ENCODE results near the gene C19orf81. TPM values are rescaled to one million over a fixed set of nuclear protein-coding genes. Genes with fewer than 3 reads are reported as not detected.
A peak's percentile ranks its signal among the peaks of the same experiment; 100 is the strongest.

The C19orf81 gene
- total RNA-seq, 1 donor from 2014 or later: not detected

DNA sequence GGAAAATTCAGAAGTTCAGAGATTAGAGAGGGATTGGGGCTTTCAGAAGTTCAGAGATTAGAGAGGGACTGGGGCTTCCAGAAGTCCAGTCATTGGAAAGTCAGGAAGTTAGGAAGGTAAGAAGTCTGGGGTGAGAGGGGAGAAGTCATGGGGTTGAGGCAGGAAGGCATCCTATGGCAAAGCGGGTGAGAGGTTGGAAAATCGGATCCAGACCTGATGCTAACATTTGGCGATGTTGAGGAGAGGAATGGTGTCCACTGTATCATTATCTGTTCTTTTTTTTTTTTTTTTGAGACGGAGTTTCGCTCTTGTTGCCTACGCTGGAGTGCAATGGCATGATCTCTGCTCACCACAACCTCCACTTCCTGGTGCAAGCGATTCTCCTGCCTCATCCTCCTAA, 20.7 kb upstream of the C19orf81 start:
- ATAC-seq (no peak), DNase-seq (ENCODE audit: low spot score) (no peak)

DNA sequence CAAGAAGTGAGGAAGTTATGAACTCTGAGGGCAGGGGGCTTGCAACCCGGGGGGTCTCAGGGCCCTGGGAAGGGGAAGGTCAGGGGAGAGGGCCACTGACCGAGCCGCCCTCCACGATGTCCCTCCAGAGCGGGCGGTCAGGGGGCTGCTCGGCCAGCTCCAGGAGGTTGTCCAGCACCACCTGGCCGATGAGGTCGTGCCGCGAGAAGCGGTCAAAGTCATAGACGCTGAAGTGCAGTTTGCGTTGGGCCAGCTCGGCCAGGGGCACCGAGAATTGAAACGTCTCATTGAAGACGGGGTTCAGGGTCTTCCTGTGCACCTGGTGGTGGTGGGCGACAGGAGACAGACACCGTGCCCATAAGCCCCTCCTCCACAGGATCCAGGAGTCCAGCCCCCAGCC, 20.1 kb upstream of the C19orf81 start:
- DNase-seq (ENCODE audit: low spot score) (no peak), ATAC-seq (no peak)

- no peak for ATAC-seq
- DNase-seq (ENCODE audit: low spot score): no peak
Measured at GRCh38 chr19:50629801-50630200, 19.4 kb upstream of the C19orf81 start.

DNA sequence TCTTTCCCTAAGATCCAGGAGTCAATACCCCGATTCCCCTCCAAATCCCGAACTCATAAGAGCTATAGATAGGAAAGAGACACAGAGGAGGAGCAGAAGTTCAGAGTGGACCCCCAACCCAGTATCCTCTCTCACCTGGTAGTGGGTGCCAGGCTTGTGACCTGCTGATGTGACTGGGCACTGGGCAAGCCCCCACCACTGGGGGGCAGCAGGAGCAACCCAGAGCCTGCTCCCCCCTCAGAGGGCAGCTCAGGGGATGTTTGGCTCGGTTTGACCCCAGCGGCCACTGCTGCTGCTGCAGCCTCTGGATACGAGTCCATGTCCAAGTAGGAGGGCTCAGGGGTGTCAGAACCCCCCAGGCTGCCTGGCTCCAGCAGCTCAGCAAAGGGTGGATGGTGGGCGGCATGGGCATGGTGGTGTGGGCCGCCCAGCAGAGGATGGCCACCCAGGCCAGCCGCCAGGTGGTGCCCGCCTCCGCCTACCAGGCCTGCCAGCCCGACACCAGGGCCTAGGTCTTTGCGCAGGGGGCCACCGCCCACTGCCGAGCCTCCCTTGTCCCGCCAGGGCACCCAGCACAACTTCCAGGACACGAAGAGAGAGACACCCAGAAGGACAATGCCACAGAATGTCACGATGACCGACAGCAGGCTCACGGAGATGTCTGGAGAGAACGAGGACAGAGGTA, 17.0 kb upstream of the C19orf81 start:
- ATAC-seq: no peak
- no peak for DNase-seq (ENCODE audit: low spot score)

DNA sequence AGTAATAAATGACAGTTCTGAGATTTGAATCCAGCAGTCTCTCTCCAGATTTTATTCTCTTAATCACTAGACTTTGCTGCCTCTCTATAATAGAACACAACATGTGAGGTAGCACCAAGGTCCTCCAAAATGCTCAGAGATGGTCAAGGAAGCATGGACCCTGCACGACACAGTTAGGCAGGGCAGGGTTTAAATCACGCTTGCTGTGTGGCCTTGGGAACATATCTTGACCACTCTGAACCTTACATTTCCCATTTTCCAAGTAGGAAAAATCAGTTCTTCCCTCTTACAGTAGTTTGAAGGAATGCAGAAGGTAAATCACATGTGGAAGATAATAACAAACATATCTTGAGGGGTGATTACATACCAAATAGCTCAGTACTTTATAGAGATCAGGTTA, 15.9 kb upstream of the C19orf81 start:
- no peak for ATAC-seq
- no peak for DNase-seq (ENCODE audit: low spot score)

- DNase-seq (ENCODE audit: low spot score): no peak
Measured at GRCh38 chr19:50633973-50634372, 15.3 kb upstream of the C19orf81 start.

GRCh38 chr19:50636317-50637085, 12.7 kb upstream of the C19orf81 start:
- ATAC-seq (no peak), DNase-seq (ENCODE audit: low spot score) (no peak)

More at GRCh38 chr19:50633973-50634372, 15.3 kb upstream of the C19orf81 start:
- ATAC-seq: no peak

- no peak for ATAC-seq
- no peak for DNase-seq (ENCODE audit: low spot score)
Measured at GRCh38 chr19:50638600-50638999, 10.6 kb upstream of the C19orf81 start.

DNA sequence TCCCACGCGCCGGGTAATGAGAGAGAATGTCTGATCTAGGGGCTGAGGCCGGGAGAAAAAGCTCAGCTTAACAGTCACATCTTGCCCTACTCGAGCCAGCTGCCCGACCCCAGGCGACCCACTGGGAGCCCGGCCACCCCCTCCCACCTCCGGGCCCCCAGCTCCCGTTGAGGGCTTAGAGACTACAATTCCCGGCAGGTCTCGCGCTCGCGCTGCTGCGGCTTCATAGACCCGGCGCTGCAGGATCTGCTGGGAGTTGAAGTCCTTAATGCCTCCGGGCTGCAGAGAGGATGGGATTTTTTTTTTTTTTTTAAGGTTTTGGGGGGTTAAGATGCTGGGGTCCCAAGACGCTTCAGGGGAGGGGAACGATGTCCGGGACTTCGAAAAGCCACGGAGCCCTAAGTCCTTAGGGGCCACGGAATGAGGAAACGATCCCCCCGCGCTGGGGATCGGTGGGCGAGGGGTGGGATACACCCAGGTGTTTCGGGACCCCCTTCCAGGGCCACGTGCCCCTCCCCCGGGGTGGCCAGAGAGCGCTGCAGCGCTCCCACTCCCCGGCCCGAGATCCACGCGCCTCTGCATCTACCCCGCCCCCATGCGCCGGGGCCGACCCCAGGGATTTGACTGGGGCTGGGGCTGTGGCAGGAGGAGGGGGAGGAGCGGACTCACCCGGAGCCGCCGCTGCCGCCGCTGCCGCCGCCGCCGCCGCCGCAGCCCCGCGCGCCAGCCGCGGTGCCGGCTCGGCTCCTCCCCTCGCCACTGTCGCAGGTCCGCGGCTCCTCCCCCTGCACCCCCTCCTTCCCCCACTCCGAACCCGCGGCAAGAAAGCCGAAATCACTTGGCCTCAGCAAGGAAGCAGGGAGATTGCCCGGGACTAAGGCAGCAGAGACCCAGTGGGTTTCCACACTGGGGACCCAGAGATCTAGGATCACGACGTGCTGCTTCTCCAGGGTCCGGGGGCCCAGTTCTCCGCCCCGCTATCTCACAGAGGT, 9.8 kb upstream of the C19orf81 start, which contains the start of gene SYT3:
Gene SYT3, minus strand, starts transcription at position 761 of the 992 bp plus-strand sequence. CDS start 2,470 bp downstream, outside the sequence.
- peak; percentile 54 for ATAC-seq
- DNase-seq (ENCODE audit: low spot score): no peak

- DNase-seq (ENCODE audit: low spot score): no peak
- ATAC-seq: no peak
Measured at GRCh38 chr19:50640368-50640767, 8.9 kb upstream of the C19orf81 start.

- DNase-seq (ENCODE audit: low spot score) (no peak), ATAC-seq (no peak)
Measured at GRCh38 chr19:50644315-50644915, 4.8 kb upstream of the C19orf81 start.

DNA sequence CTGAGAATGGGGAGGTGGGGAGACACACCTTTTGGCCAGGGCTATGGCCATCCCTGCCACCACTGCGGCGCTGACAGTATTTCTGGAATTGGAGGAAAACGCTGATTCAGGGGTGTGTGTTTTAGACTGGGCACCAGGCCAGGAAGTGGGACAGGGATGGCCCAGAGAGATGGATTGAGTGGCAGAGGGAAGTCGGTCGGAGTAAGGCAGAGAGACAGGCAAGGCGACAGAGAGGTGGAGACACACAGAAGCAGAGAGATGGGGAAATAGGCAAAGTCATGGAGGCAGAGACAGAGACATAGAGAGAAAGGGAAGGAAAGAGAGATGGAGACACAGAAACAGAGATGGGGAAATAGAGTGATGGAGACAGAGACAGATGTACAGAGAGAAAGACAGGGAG, 4.1 kb upstream of the C19orf81 start:
- ATAC-seq: no peak
- DNase-seq (ENCODE audit: low spot score): no peak

GRCh38 chr19:50646074-50646807, 3.0 kb upstream of the C19orf81 start:
- no peak for DNase-seq (ENCODE audit: low spot score)
- no peak for ATAC-seq

GRCh38 chr19:50647879-50648615, 1.2 kb upstream of the C19orf81 start:
- no peak for ATAC-seq

GRCh38 chr19:50648659-50649058, 586 bp upstream of the C19orf81 start:
- no peak for ATAC-seq
- no peak for DNase-seq (ENCODE audit: low spot score)

More at GRCh38 chr19:50647879-50648615, 1.2 kb upstream of the C19orf81 start:
- no peak for DNase-seq (ENCODE audit: low spot score)

DNA sequence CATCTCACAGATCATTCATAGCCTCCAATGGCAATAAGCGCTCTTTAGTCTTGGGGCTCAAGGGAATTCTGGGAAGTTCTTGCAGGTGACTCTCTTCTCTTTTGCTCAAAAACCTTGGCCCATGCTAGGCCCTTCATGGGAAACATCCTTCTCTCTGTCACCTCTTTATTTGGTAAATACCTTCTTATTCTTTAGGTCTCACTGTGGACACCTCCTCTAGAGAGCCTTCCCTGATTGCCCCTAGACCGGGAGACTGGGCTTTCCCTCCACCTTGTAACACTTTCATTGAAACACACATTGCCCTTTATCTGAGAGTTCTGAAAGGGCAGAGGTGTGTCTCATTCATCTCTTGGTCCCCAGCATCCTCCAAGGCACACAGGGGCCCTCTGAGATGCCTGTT, 1.9 kb downstream of the C19orf81 start:
- ATAC-seq (no peak), DNase-seq (ENCODE audit: low spot score) (no peak)

- ATAC-seq (no peak), DNase-seq (ENCODE audit: low spot score) (no peak)
Measured at GRCh38 chr19:50652722-50653121, 3.5 kb downstream of the C19orf81 start.

DNA sequence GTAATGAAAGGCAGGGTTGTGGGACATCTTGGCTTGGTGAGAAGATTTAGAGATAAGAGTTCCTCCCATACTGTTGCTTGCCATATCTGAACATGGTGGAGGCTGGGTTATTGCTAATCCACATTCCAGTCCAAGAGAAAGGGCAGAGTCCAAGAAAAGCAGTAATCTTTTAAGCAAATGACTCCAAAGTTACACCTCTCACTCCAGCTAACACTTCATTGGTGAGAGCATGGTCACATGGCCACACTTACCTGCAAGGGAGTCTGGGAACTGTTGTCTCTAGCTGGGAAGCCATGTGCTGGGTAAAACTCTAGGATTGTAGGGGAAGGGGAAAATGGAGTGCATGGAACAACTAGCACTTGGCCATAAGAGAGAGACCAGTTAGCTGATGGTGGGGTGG, 5.6 kb downstream of the C19orf81 start:
- no peak for DNase-seq (ENCODE audit: low spot score)
- no peak for ATAC-seq

DNA sequence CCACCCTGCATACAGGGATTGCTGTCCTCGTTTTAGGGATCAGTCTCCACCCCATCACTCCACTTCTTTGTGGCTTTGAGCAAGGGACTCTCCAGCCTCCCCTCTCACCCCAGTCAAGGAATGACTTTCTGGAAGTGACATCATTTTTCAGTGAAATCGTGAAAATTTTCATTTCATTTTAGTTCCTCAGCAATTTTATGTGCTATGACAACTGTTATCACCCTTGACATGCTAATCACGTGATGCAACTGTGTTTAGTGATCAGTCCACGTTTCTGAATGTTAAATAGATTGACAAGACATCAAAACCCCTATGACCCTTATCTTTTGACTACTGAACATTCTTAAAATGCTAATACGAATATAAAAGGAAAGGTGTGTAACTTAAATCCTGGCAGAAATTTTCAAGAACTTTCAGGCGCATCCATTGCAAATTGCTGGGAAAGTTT, 8.0 kb downstream of the C19orf81 start:
- ATAC-seq (no peak), DNase-seq (ENCODE audit: low spot score) (no peak)

Measured in left lobe of liver (tissue), 2 donors.